HEK293 (cell line): ENCODE data around the gene CANT1.
"Not testable (repeated sequence)": the region's sequence is repeated elsewhere in the genome, so short reads cannot be mapped to it uniquely, and the experiment has no call there.

Experiments used
- CTCF ChIA-PET: fragments of 350-600 bp; formaldehyde crosslinking; extraction: SDS; loops from one replicate; lab custom pipeline; 2021; ENCODE audit warnings: antibody characterized with exemption; lab: Yijun Ruan, JAX
- POLR2A ChIA-PET: fragments of 300-600 bp; formaldehyde crosslinking; extraction: SDS; loops from one replicate; lab custom pipeline; 2020; ENCODE audit warnings: antibody characterized with exemption, inconsistent platforms; lab: Yijun Ruan, JAX
- H3K27ac ChIP-seq: fragments of 200-500 bp; sonication (Bioruptor generic); 2 replicates; pipeline ENCODE4 v1.5.1; 2014; ENCODE audit warnings: low read depth, low read length, control low read depth, inconsistent platforms; ENCODE audit errors: extremely low read depth
- H3K36me3 ChIP-seq, 2 experiments: fragments of 200-500 bp in 1 of 2; sonication (Bioruptor generic) in 1 of 2; 1 replicate in 1 of 2; 2 replicates in 1 of 2; pipeline ENCODE4 v1.5.1; 2014 to 2017; ENCODE audit warnings: inconsistent platforms in 2 of 2, low read length in 2 of 2; ENCODE audit not compliant: control insufficient read depth in 2 of 2, insufficient read depth in 1 of 2
- H3K4me1 ChIP-seq: fragments of 200-500 bp; sonication (Bioruptor generic); 2 replicates; pipeline ENCODE4 v1.5.1; 2014; ENCODE audit warnings: mild to moderate bottlenecking, low read length, inconsistent platforms; ENCODE audit not compliant: control insufficient read depth, insufficient read depth
- H3K4me3 ChIP-seq: 2 replicates; pipeline ENCODE4 v1.5.1; 2011; ENCODE audit warnings: low read depth, mild to moderate bottlenecking, control low read depth, low read length, moderate library complexity
- H3K9me3 ChIP-seq: fragments of 200-500 bp; sonication (Bioruptor generic); 2 replicates; pipeline ENCODE4 v1.5.1; 2014; ENCODE audit warnings: low read depth, low read length, inconsistent platforms; ENCODE audit not compliant: control insufficient read depth, insufficient read depth
- BCL11A ChIP-seq: fragments of 450-650 bp; formaldehyde crosslinking; IDR thresholded peaks from 2 replicates; pipeline ENCODE4 v1.5.1; 2016; ENCODE audit warnings: low read depth, missing biosample characterization, missing genetic modification characterization
- GFI1B ChIP-seq: fragments of 450-650 bp; formaldehyde crosslinking; IDR thresholded peaks from 2 replicates; pipeline ENCODE4 v1.5.1; 2016; ENCODE audit warnings: missing biosample characterization, missing genetic modification characterization
- KLF16 ChIP-seq: fragments of 450-650 bp; formaldehyde crosslinking; IDR thresholded peaks from 2 replicates; pipeline ENCODE4 v1.5.1; 2017; ENCODE audit warnings: missing biosample characterization, missing genetic modification characterization
- KLF9 ChIP-seq: fragments of 450-650 bp; formaldehyde crosslinking; IDR thresholded peaks from 2 replicates; pipeline ENCODE4 v1.5.1; 2016; ENCODE audit warnings: missing biosample characterization, missing genetic modification characterization, low read depth
- MYNN ChIP-seq: fragments of 450-650 bp; formaldehyde crosslinking; IDR thresholded peaks from 2 replicates; pipeline ENCODE4 v1.5.1; 2016; ENCODE audit warnings: missing biosample characterization, missing genetic modification characterization, borderline replicate concordance
- SCRT1 ChIP-seq: fragments of 450-650 bp; formaldehyde crosslinking; IDR thresholded peaks from 2 replicates; pipeline ENCODE4 v1.5.1; 2016; ENCODE audit warnings: missing biosample characterization, missing genetic modification characterization, borderline replicate concordance
- SCRT2 ChIP-seq: fragments of 450-650 bp; formaldehyde crosslinking; IDR thresholded peaks from 2 replicates; pipeline ENCODE4 v1.5.1; 2016; ENCODE audit warnings: missing biosample characterization, missing genetic modification characterization
- YY2 ChIP-seq: fragments of 450-650 bp; formaldehyde crosslinking; IDR thresholded peaks from 2 replicates; pipeline ENCODE4 v1.5.1; 2016; ENCODE audit warnings: missing biosample characterization, missing genetic modification characterization
- ZBTB1 ChIP-seq: fragments of 450-650 bp; formaldehyde crosslinking; IDR thresholded peaks from 2 replicates; pipeline ENCODE4 v1.5.1; 2016; ENCODE audit warnings: missing biosample characterization, missing genetic modification characterization
- ZNF175 ChIP-seq: fragments of 450-650 bp; formaldehyde crosslinking; IDR thresholded peaks from 2 replicates; pipeline ENCODE4 v1.5.1; 2016; ENCODE audit warnings: missing biosample characterization, missing genetic modification characterization
- ZNF274 ChIP-seq, 2 experiments: fragments of 200-500 bp in 1 of 2; fragments of 450-650 bp in 1 of 2; sonication (Bioruptor generic) in 1 of 2; formaldehyde crosslinking in 1 of 2; IDR thresholded peaks; 2 replicates each; pipeline versions ENCODE4 v1.5.1 to v1.6.1; 2014 to 2016; ENCODE audit warnings: borderline replicate concordance in 1 of 2, inconsistent platforms in 1 of 2, low read length in 1 of 2, missing biosample characterization in 1 of 2, missing genetic modification characterization in 1 of 2
- ZNF366 ChIP-seq: fragments of 450-650 bp; formaldehyde crosslinking; conservative IDR thresholded peaks from 2 replicates; pipeline ENCODE4 v1.5.1; 2016; ENCODE audit warnings: missing biosample characterization, missing genetic modification characterization
- ZNF473 ChIP-seq: fragments of 450-650 bp; formaldehyde crosslinking; IDR thresholded peaks from 2 replicates; pipeline ENCODE4 v1.5.1; 2017; ENCODE audit warnings: missing biosample characterization, missing genetic modification characterization
- ZNF544 ChIP-seq: fragments of 450-650 bp; formaldehyde crosslinking; IDR thresholded peaks from 2 replicates; pipeline ENCODE4 v1.5.0; 2017; ENCODE audit warnings: missing biosample characterization, missing genetic modification characterization
- ZNF548 ChIP-seq: fragments of 450-650 bp; formaldehyde crosslinking; IDR thresholded peaks from 2 replicates; pipeline ENCODE4 v1.5.1; 2016; ENCODE audit warnings: missing biosample characterization, missing genetic modification characterization
- ZNF664 ChIP-seq: fragments of 450-650 bp; formaldehyde crosslinking; IDR thresholded peaks from 2 replicates; pipeline ENCODE4 v1.5.1; 2016; ENCODE audit warnings: missing biosample characterization, missing genetic modification characterization
- ZNF792 ChIP-seq: fragments of 450-650 bp; formaldehyde crosslinking; IDR thresholded peaks from 2 replicates; pipeline ENCODE4 v1.5.1; 2016; ENCODE audit warnings: missing biosample characterization, missing genetic modification characterization
- TF ChIP-seq, protein P1 (sequence below): fragments of 450-650 bp; formaldehyde crosslinking; IDR thresholded peaks from 2 replicates; pipeline ENCODE4 v1.5.1; 2016; ENCODE audit warnings: missing biosample characterization, missing genetic modification characterization
- TF ChIP-seq, protein P2 (sequence below): fragments of 450-650 bp; formaldehyde crosslinking; IDR thresholded peaks from 2 replicates; pipeline ENCODE4 v1.5.1; 2016; ENCODE audit warnings: missing biosample characterization, missing genetic modification characterization
- TF ChIP-seq, protein P3 (sequence below): fragments of 450-650 bp; formaldehyde crosslinking; IDR thresholded peaks from 2 replicates; pipeline ENCODE4 v1.5.1; 2017; ENCODE audit warnings: missing biosample characterization, missing genetic modification characterization
- TF ChIP-seq, protein P4 (sequence below): fragments of 450-650 bp; formaldehyde crosslinking; IDR thresholded peaks from 2 replicates; pipeline ENCODE4 v1.5.1; 2017; ENCODE audit warnings: missing biosample characterization, missing genetic modification characterization

The CANT1 gene

DNA sequence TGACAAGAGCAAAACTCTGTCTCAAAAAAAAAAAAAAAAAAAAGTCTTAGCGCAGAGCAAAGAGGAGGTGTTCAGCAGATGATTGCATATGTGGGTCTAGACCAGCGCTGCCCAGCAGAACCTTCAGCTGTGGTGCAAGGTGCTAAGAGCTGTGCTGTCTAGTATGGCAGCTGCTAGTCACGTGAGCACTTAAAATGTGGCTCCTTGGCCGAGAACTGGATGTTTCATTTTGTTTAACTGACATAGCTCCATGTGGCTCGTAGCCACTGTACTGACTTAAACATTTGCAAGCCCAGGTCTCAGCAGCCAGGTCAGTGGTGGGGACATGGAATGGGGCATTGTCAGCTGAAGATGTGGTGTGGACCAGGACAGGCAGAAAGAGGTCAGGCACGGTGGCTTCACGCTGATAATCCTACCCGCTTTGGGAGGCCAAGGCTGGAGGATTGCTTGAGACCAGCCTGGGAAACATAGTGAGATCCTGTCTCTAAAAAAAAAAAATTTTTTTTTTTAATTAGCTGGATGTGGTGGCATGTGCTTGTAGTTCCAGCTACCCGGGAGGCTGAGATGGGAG, 23.6 kb upstream of the CANT1 start (continued):
- TF ChIP-seq, protein P1, sequence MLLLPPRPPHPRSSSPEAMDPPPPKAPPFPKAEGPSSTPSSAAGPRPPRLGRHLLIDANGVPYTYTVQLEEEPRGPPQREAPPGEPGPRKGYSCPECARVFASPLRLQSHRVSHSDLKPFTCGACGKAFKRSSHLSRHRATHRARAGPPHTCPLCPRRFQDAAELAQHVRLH = no peak
- TF ChIP-seq YY2 (tag by site-specific recombination) = no peak
- no peak for TF ChIP-seq ZBTB1 (tag by site-specific recombination)
- TF ChIP-seq GFI1B (tag by site-specific recombination) = no peak
- no peak for TF ChIP-seq KLF16 (tag by site-specific recombination)

DNA sequence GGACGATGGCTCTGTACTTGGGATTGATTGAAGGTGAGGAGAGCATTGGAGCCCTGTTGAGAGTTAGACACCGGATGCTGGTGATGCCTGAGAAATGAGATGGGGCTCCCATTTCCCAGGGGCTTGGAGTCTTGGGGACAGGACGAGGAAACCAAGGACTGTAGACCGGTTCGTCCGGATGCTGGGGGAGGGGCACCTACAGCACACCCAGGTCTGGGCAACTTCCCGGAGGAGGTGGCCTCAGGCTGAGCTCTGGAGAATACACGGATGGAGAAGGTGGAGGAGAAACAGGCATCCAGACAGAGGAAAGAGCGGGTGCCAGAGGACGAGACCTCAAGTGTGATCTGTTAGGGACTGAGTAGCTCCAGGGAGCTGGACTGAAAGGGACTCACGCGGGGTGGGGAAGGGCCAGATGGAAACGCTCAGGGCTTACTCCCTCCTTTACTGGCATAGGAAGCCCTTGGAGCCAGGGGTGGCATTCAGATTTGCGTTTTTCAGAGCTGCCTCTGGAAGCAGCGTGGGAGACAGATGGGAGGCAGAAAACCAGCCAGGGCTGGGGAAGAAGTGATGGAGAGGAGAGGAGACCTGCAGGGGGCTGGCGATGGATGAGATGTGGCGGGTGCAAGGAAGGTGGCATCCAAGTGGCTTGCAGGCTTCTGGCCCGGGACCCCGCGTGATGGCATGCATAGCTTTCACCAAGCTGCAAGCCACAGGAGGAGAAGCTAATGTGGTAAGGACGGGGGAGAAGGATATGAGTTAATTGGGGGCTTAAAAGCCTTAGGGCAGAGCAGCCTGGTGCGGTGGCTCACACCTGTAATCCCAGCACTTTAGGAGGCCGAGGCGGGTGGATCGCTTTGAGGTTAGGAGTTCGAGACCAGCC, 22.7 kb upstream of the CANT1 start:
- H3K9me3 ChIP-seq = no peaks in the 10 kb centered on the region
- H3K4me1 ChIP-seq = peaks cover 17% of the 10 kb centered on the region
- POLR2A ChIA-PET = interaction anchor here (1.7 kb wide), 1 partner anchor 52 kb away, joined by 4 read pairs; the partner anchor contains the start of gene LGALS3BP
- TF ChIP-seq ZNF175 (tag by site-specific recombination) (no peak), BCL11A (no peak), ZNF544 (tag by site-specific recombination) (no peak), KLF9 (tag by site-specific recombination) (no peak), ZNF792 (tag by site-specific recombination) (no peak), ZNF473 (no peak), ZNF548 (tag by site-specific recombination) (no peak), ZNF274 (IDR thresholded peaks at IDR 0.05; ENCODE audit: low read length) (no peak), ZNF274 (tag by site-specific recombination; IDR thresholded peaks at IDR 0.05; ENCODE audit: borderline replicate concordance) (no peak), MYNN (tag by site-specific recombination) (no peak)
- no peaks in the 10 kb centered on the region for H3K36me3 ChIP-seq
- CTCF ChIA-PET = interaction anchor here (0.6 to 4.1 kb wide), 5 partner anchors 10 to 360 kb away, joined by 3 to 30 read pairs (median 5); no protein-coding TSS in a partner anchor
- no peak overlapping the region for H3K4me3 ChIP-seq
- no peak overlapping the region for H3K27ac ChIP-seq

DNA sequence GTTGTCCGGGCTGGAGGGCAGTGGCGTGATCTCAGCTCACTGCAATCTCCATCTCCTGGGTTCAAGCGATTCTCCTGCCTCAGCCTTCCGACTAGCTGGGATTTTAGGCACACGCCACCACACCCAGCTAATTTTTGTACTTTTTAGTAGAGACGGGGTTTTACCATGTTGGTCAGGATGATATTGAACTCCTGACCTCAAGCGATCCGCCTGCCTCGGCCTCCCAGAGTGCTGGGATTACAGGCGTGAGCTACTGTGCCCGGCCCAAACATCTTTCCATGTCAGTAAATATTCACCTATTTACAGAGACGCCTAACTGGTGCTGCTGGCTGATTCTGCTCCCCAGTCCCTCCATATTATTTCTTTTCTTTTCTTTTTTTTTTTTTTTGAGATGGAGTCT, 21.1 kb upstream of the CANT1 start:
- TF ChIP-seq ZNF366 = peak; percentile 6; the same call in 1 of the 2 replicates
- H3K4me3 ChIP-seq, H3K27ac ChIP-seq, POLR2A ChIA-PET, H3K9me3 ChIP-seq, H3K36me3 ChIP-seq: not testable (repeated sequence)
- H3K4me1 ChIP-seq = peaks cover 26% of the 10 kb centered on the region
- CTCF ChIA-PET = interaction anchor here (0.9 to 4.1 kb wide), 4 partner anchors 9 to 36 kb away, joined by 3 to 30 read pairs (median 8); no protein-coding TSS in a partner anchor

DNA sequence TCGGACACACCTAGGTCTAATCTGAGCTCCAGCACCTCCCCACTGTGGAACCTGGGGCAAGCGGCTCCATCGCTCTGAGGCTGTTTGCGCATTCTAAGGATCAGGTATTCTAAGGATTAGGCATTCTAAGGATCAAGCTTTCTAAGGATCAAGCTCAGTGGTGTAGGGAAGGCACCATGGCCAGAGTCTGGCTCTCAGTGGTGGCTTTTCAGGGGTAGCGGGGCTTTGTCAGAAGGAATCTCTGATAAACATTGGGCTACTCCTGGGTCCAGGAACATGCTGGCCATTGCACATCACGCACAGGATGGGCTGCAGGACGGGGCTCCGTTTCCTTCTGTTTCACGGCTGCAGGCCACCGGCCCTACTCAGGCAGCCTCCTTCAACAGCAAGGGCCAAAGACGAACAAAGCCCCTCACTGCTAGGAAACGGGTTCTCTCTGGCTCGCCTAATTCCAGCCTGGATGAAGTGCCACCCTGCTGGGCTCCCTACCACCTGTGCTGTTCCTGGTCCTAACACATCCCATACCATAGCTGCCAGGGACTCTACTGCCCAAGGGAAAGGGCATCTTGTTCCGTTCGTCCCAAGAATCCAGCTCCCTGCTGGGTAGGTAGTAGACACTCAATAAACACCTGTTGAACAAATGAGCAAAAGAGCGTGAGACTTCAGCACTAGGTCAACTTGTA, 19.9 kb upstream of the CANT1 start:
- no peak overlapping the region for H3K27ac ChIP-seq
- ChIA-PET CTCF (interaction anchor here (0.7 to 5.5 kb wide), 11 partner anchors 8 to 1064 kb away, joined by 3 to 67 read pairs (median 5); no protein-coding TSS in a partner anchor), POLR2A (no interaction called here)
- TF ChIP-seq, protein P2, sequence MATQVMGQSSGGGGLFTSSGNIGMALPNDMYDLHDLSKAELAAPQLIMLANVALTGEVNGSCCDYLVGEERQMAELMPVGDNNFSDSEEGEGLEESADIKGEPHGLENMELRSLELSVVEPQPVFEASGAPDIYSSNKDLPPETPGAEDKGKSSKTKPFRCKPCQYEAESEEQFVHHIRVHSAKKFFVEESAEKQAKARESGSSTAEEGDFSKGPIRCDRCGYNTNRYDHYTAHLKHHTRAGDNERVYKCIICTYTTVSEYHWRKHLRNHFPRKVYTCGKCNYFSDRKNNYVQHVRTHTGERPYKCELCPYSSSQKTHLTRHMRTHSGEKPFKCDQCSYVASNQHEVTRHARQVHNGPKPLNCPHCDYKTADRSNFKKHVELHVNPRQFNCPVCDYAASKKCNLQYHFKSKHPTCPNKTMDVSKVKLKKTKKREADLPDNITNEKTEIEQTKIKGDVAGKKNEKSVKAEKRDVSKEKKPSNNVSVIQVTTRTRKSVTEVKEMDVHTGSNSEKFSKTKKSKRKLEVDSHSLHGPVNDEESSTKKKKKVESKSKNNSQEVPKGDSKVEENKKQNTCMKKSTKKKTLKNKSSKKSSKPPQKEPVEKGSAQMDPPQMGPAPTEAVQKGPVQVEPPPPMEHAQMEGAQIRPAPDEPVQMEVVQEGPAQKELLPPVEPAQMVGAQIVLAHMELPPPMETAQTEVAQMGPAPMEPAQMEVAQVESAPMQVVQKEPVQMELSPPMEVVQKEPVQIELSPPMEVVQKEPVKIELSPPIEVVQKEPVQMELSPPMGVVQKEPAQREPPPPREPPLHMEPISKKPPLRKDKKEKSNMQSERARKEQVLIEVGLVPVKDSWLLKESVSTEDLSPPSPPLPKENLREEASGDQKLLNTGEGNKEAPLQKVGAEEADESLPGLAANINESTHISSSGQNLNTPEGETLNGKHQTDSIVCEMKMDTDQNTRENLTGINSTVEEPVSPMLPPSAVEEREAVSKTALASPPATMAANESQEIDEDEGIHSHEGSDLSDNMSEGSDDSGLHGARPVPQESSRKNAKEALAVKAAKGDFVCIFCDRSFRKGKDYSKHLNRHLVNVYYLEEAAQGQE = no peak
- TF ChIP-seq SCRT2 (tag by site-specific recombination) (peak; percentile 94), ZNF664 (tag by site-specific recombination) (peak; percentile 87), SCRT1 (tag by site-specific recombination) (peak; percentile 52; the same call in 1 of the 2 replicates)
- TF ChIP-seq, protein P3, sequence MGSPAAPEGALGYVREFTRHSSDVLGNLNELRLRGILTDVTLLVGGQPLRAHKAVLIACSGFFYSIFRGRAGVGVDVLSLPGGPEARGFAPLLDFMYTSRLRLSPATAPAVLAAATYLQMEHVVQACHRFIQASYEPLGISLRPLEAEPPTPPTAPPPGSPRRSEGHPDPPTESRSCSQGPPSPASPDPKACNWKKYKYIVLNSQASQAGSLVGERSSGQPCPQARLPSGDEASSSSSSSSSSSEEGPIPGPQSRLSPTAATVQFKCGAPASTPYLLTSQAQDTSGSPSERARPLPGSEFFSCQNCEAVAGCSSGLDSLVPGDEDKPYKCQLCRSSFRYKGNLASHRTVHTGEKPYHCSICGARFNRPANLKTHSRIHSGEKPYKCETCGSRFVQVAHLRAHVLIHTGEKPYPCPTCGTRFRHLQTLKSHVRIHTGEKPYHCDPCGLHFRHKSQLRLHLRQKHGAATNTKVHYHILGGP = peak; percentile 92
- TF ChIP-seq, protein P4, sequence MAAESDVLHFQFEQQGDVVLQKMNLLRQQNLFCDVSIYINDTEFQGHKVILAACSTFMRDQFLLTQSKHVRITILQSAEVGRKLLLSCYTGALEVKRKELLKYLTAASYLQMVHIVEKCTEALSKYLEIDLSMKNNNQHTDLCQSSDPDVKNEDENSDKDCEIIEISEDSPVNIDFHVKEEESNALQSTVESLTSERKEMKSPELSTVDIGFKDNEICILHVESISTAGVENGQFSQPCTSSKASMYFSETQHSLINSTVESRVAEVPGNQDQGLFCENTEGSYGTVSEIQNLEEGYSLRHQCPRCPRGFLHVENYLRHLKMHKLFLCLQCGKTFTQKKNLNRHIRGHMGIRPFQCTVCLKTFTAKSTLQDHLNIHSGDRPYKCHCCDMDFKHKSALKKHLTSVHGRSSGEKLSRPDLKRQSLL (tag by site-specific recombination) = peak; percentile 35; the same call in 1 of the 2 replicates
- no peaks in the 10 kb centered on the region for H3K36me3 ChIP-seq
- no peaks in the 10 kb centered on the region for H3K9me3 ChIP-seq
- H3K4me3 ChIP-seq = no peak overlapping the region
- peaks cover 30% of the 10 kb centered on the region for H3K4me1 ChIP-seq
